AG04449 (cell line): ENCODE measurements around the gene TBC1D1.
"Not testable (repeated sequence)": the region's sequence is repeated elsewhere in the genome, so short reads cannot be mapped to it uniquely, and the experiment has no call there.

Source experiments
- CTCF ChIA-PET: fragments of 350-600 bp; formaldehyde crosslinking; extraction: SDS; loops from one replicate; lab custom pipeline; 2021; ENCODE audit warnings: antibody characterized with exemption; lab: Yijun Ruan, JAX
- POLR2A ChIA-PET: fragments of 400-600, 350-600 bp; formaldehyde crosslinking; extraction: SDS; loops from one replicate; lab custom pipeline; 2020; ENCODE audit warnings: antibody characterized with exemption, inconsistent platforms; lab: Yijun Ruan, JAX
- DNase-seq: peaks from one replicate; pipeline ENCODE4 v3.0.0-alpha.2; 2010; ENCODE audit warnings: low read depth, low spot score
- H3K4me3 ChIP-seq: 2 replicates; pipeline ENCODE4 v1.5.1; 2011; ENCODE audit warnings: low read depth, mild to moderate bottlenecking, control low read depth, low read length
- TF ChIP-seq, protein P1 (sequence below): IDR thresholded peaks from one replicate; pipeline ENCODE4 v1.5.1; 2011; ENCODE audit warnings: mild to moderate bottlenecking, moderate library complexity, low read length, control low read depth, inconsistent platforms; ENCODE audit not compliant: insufficient read depth; ENCODE audit errors: missing control alignments

TBC1D1 gene

GRCh38 chr4:37973441-37973840, 82.6 kb downstream of the TBC1D1 start:
- POLR2A ChIA-PET = no interaction called here
- CTCF ChIA-PET = no interaction called here
- DNase-seq = no peak

GRCh38 chr4:37975321-37975822, 84.5 kb downstream of the TBC1D1 start:
- DNase-seq, POLR2A ChIA-PET, H3K4me3 ChIP-seq: not testable (repeated sequence)
- CTCF ChIA-PET = interaction anchor here (1.6 kb wide), 1 partner anchor 10 kb away, joined by 3 read pairs; no protein-coding TSS in a partner anchor

More at GRCh38 chr4:37973441-37973840, 82.6 kb downstream of the TBC1D1 start:
- TF ChIP-seq, protein P1, sequence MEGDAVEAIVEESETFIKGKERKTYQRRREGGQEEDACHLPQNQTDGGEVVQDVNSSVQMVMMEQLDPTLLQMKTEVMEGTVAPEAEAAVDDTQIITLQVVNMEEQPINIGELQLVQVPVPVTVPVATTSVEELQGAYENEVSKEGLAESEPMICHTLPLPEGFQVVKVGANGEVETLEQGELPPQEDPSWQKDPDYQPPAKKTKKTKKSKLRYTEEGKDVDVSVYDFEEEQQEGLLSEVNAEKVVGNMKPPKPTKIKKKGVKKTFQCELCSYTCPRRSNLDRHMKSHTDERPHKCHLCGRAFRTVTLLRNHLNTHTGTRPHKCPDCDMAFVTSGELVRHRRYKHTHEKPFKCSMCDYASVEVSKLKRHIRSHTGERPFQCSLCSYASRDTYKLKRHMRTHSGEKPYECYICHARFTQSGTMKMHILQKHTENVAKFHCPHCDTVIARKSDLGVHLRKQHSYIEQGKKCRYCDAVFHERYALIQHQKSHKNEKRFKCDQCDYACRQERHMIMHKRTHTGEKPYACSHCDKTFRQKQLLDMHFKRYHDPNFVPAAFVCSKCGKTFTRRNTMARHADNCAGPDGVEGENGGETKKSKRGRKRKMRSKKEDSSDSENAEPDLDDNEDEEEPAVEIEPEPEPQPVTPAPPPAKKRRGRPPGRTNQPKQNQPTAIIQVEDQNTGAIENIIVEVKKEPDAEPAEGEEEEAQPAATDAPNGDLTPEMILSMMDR = no peak
- H3K4me3 ChIP-seq = no peak overlapping the region

- H3K4me3 ChIP-seq = peak overlapping the region; percentile 55
- CTCF ChIA-PET = interaction anchor here (0.6 to 2.4 kb wide), 4 partner anchors 9 to 173 kb away, joined by 3 to 7 read pairs (median 4); no protein-coding TSS in a partner anchor
- TF ChIP-seq, protein P1 = no peak
- POLR2A ChIA-PET = no interaction called here
- no peak for DNase-seq
Measured at GRCh38 chr4:37976507-37976906, 85.6 kb downstream of the TBC1D1 start.

DNA sequence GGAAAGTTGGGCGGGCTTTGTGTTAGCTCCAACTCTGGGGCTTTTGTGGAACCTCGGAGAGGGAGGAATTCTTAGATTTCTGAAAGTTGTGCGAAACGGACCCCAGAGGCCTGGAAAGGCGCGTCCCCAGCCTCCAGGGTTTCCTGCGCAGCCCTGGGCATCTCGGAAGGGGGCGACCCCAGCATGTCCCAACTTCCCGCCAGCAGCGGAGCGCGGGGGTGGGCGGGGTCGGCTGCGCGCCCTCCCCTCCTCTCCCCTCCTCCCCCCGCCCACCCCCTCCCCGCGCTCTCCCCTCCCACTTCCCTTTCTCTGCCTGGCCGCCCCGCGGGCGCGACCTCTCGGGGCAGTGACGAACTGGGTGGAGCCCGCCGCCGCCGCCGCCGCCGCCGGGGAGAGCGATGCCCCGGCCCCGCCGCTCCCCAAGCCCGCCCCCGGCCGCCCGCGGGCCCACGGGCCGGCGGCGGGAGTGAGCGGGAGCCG, 86.1 kb downstream of the TBC1D1 start:
- TF ChIP-seq, protein P1 = peak; percentile 16
- ChIA-PET POLR2A (no interaction called here), CTCF (interaction anchor here (0.6 to 2.4 kb wide), 7 partner anchors 8 to 376 kb away, joined by 3 to 8 read pairs (median 3); no protein-coding TSS in a partner anchor)
- peak overlapping the region; percentile 66 for H3K4me3 ChIP-seq
- no peak for DNase-seq

GRCh38 chr4:37977471-37978247, 86.8 kb downstream of the TBC1D1 start:
- ChIA-PET CTCF (interaction anchor here (0.6 to 2.4 kb wide), 11 partner anchors 10 to 376 kb away, joined by 3 to 10 read pairs (median 4); no protein-coding TSS in a partner anchor), POLR2A (no interaction called here)
- TF ChIP-seq, protein P1 = peak; percentile 83
- DNase-seq = no peak
- peak overlapping the region; percentile 66 for H3K4me3 ChIP-seq

- POLR2A ChIA-PET = no interaction called here
Measured at GRCh38 chr4:37978248-37978924, 87.5 kb downstream of the TBC1D1 start.

More at GRCh38 chr4:37978248-37978924, 87.5 kb downstream of the TBC1D1 start:
- no peak for DNase-seq
- CTCF ChIA-PET = interaction anchor here (0.7 to 2.4 kb wide), 13 partner anchors 10 to 377 kb away, joined by 3 to 10 read pairs (median 4); no protein-coding TSS in a partner anchor
- peak overlapping the region; percentile 66 for H3K4me3 ChIP-seq
- TF ChIP-seq, protein P1 = no peak
